Fibroblast of lung (primary cell): ENCODE data around the gene IRGQ. TPM values are rescaled to one million over a fixed set of nuclear protein-coding genes. Genes with fewer than 3 reads are reported as not detected.

Experiments
- DNase-seq, 2 donors: peaks; one replicate each; pipeline versions ENCODE4 v3.0.0 to v3.0.0-alpha.2; 2010; ENCODE audit warnings: low read depth in 2 of 2
- H2AFZ ChIP-seq: 2 replicates; pipeline ENCODE4 v1.5.1; 2012; ENCODE audit warnings: low read length, control low read depth, inconsistent platforms
- H3K27ac ChIP-seq: 2 replicates; pipeline ENCODE4 v1.5.1; 2011; ENCODE audit warnings: low read length, control low read depth; ENCODE audit not compliant: insufficient read depth
- H3K27me3 ChIP-seq: 2 replicates; pipeline ENCODE4 v1.5.1; 2011; ENCODE audit warnings: mild to moderate bottlenecking, low read length; ENCODE audit not compliant: control insufficient read depth, insufficient read depth
- H3K36me3 ChIP-seq: 2 replicates; pipeline ENCODE4 v1.5.1; 2011; ENCODE audit warnings: low read length; ENCODE audit not compliant: control insufficient read depth, insufficient read depth
- H3K4me1 ChIP-seq: 2 replicates; pipeline ENCODE4 v1.5.1; 2011; ENCODE audit warnings: low read length; ENCODE audit not compliant: control insufficient read depth, insufficient read depth; ENCODE audit errors: extremely low read depth
- H3K4me2 ChIP-seq: 2 replicates; pipeline ENCODE4 v1.5.1; 2011; ENCODE audit warnings: low read length, control low read depth; ENCODE audit not compliant: insufficient read depth; ENCODE audit errors: extremely low read depth
- H3K4me3 ChIP-seq, 4 experiments: fragments of 200-600 bp in 1 of 4; sonication (generic) in 1 of 4; replicated peaks in 1 of 4; 2 replicates each; pipeline ENCODE4 v1.5.1; 2011 to 2016; ENCODE audit warnings: low read length in 4 of 4, low read depth in 3 of 4, mild to moderate bottlenecking in 3 of 4, control low read depth in 2 of 4, inconsistent platforms in 1 of 4, mixed read lengths in 1 of 4; ENCODE audit not compliant: insufficient read depth in 1 of 4; ENCODE audit errors: control extremely low read depth in 1 of 4
- H3K79me2 ChIP-seq: 2 replicates; pipeline ENCODE4 v1.5.1; 2012; ENCODE audit warnings: mild to moderate bottlenecking, low read length, inconsistent platforms; ENCODE audit not compliant: control insufficient read depth, insufficient read depth
- H3K9ac ChIP-seq: 2 replicates; pipeline ENCODE4 v1.5.1; 2011; ENCODE audit warnings: mild to moderate bottlenecking, low read length, control low read depth; ENCODE audit not compliant: insufficient read depth
- H3K9me3 ChIP-seq: 2 replicates; pipeline ENCODE4 v1.5.1; 2012; ENCODE audit warnings: low read depth, low read length; ENCODE audit not compliant: control insufficient read depth, insufficient read depth
- H4K20me1 ChIP-seq: 2 replicates; pipeline ENCODE4 v1.5.1; 2011; ENCODE audit warnings: low read length; ENCODE audit not compliant: control insufficient read depth, insufficient read depth; ENCODE audit errors: extremely low read depth
- EZH2 ChIP-seq: IDR thresholded peaks from 2 replicates; pipeline ENCODE4 v1.5.1; 2012; ENCODE audit warnings: low read length, control low read depth, mild to moderate bottlenecking; ENCODE audit errors: missing control alignments
- polyA plus RNA-seq, 2 donors: library from polyadenylated mRNA; depleted of rRNA in 1 of 2; stranded (reverse) in 1 of 2; unstranded in 1 of 2; fragments of >200 nt; gene quantifications; 2 replicates each; pipeline ENCODE4 v1.2.1, GENCODE V29; 2011 to 2012; ENCODE audit warnings: missing spikeins in 1 of 2
- total RNA-seq: library from RNA; depleted of rRNA; stranded (reverse); fragments of >200 nt; gene quantifications from 2 replicates; pipeline ENCODE4 v1.2.1, GENCODE V29; 2014
- TF ChIP-seq, protein P1 (sequence below), 2 donors: IDR thresholded peaks in 1 of 2; conservative IDR thresholded peaks in 1 of 2; 1 replicate in 1 of 2; 2 replicates in 1 of 2; pipeline ENCODE4 v1.5.1; 2011 to 2012; ENCODE audit warnings: low read length in 2 of 2, control low read depth in 1 of 2, inconsistent platforms in 1 of 2, low read depth in 1 of 2, mild to moderate bottlenecking in 1 of 2

The IRGQ gene
- total and polyA plus RNA-seq, 2 donors (not counting 1 experiment from before 2014, with no cell fraction given) = 11.7 to 12.2 TPM

DNA sequence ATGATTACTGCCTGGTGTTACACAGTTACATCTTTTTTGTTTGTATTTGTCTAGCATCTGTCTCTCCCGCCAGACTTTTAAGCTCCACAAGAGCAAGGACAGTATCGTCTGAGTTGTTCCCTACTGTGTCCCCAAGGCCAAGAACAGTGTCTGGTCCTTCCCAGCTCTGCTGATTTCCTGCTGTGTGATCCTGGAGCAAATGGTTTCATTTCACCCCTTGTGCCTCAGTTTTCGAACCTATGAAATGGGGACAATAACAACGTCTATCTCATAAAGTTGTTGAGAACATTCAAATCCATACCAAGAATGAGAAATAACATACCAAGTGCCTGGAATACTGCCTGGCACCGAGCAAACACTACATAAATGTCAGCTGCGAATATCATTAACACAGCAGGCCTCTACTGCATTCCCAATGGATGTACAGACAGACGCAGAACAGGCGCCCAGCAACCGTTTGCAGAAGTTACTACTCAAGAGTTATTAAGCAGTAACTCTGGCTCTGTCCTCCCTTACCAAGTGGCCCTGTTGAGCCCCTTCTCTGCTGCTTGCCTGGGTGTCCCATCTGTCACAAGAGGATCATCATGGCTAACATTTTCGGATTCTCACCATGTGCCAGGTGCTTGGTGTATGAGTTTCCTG, 32.0 kb downstream of the IRGQ start:
- Histone ChIP-seq H3K27me3 (no peaks in the 10 kb centered on the region), H3K36me3 (peaks cover 6% of the 10 kb centered on the region), H3K4me3 (no peak overlapping the region), H3K4me1 (peaks cover 4% of the 10 kb centered on the region), H3K9ac (no peak overlapping the region), H4K20me1 (no peaks in the 10 kb centered on the region), H3K9me3 (no peaks in the 10 kb centered on the region), H3K27ac (no peak overlapping the region), H2AFZ (no peak overlapping the region), H3K4me2 (no peak overlapping the region), H3K79me2 (no peaks in the 10 kb centered on the region)
- DNase-seq = no peak
- TF ChIP-seq, protein P1, sequence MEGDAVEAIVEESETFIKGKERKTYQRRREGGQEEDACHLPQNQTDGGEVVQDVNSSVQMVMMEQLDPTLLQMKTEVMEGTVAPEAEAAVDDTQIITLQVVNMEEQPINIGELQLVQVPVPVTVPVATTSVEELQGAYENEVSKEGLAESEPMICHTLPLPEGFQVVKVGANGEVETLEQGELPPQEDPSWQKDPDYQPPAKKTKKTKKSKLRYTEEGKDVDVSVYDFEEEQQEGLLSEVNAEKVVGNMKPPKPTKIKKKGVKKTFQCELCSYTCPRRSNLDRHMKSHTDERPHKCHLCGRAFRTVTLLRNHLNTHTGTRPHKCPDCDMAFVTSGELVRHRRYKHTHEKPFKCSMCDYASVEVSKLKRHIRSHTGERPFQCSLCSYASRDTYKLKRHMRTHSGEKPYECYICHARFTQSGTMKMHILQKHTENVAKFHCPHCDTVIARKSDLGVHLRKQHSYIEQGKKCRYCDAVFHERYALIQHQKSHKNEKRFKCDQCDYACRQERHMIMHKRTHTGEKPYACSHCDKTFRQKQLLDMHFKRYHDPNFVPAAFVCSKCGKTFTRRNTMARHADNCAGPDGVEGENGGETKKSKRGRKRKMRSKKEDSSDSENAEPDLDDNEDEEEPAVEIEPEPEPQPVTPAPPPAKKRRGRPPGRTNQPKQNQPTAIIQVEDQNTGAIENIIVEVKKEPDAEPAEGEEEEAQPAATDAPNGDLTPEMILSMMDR (conservative IDR thresholded peaks at IDR 0.05 in 1 of 2, IDR thresholded peaks at IDR 0.05 in 1 of 2; ENCODE audit: low read depth in 1 of 2, low read length in 2 of 2) = no peak
- no peak for TF ChIP-seq EZH2

DNA sequence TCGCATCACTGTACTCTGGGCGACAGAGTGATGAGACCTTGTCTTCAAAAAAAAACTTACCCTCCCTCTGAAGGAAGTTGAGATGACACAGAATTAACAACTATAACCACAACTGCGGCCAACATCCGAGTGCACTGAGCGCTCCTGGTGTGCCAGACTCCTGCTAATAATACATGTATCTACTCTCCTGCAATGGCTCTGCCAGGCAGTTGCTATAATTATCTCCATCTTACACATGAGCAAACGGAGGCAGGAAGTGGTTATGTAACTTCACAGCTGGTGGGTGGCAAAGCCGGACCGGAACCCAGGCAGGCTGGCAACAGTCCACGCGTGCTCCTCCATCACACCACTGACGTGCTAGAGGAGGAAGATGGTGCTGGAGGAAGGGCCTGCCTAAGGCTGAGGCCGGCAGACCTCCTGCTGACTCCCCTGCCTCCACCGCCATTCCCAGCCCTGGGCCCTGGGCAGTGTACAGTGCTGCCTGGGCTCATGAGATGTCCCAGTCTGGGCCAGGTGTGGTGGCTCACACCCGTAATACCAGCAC, 33.2 kb downstream of the IRGQ start:
- Histone ChIP-seq H3K79me2 (no peaks in the 10 kb centered on the region), H3K9me3 (no peaks in the 10 kb centered on the region), H2AFZ (no peak overlapping the region), H3K4me1 (peaks cover 8% of the 10 kb centered on the region), H4K20me1 (no peaks in the 10 kb centered on the region), H3K9ac (no peak overlapping the region), H3K4me3 (no peak overlapping the region), H3K27me3 (no peaks in the 10 kb centered on the region), H3K4me2 (no peak overlapping the region), H3K27ac (peak overlapping the region; percentile 30), H3K36me3 (peaks cover 6% of the 10 kb centered on the region)
- DNase-seq = peak; percentile 42 to 92
- no peak for TF ChIP-seq EZH2

DNA sequence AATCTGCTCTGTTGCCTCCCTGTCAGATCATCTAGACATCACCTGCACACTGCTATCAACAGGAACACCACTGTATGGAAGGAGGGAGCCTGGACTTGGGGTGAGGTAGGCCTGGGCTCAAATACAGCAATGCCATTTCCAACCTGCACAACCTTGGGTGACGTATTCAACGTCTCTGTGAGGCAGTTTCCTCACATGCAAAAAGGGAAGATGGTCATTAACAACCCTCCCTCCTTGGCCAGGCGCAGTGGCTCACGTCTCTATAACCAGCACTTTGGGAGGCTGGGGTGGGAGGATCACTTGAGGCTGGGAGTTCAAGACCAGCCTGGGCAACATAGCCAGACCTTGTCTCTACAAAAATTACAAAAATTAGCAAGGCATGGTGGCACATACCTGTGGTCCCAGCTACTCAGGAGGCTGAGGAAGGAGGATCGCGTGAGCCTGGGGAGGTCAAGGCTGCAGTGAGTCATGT, 33.7 kb downstream of the IRGQ start:
- H3K27me3 ChIP-seq = no peaks in the 10 kb centered on the region
- H3K27ac ChIP-seq = peak overlapping the region; percentile 15
- H3K4me3 ChIP-seq = no peak overlapping the region
- no peak overlapping the region for H3K9ac ChIP-seq
- no peak overlapping the region for H3K4me2 ChIP-seq
- no peak overlapping the region for H2AFZ ChIP-seq
- no peak for DNase-seq
- peaks cover 6% of the 10 kb centered on the region for H3K36me3 ChIP-seq
- no peaks in the 10 kb centered on the region for H4K20me1 ChIP-seq
- no peaks in the 10 kb centered on the region for H3K79me2 ChIP-seq
- TF ChIP-seq EZH2 = no peak
- TF ChIP-seq, protein P1 (conservative IDR thresholded peaks at IDR 0.05 in 1 of 2, IDR thresholded peaks at IDR 0.05 in 1 of 2; ENCODE audit: low read depth in 1 of 2, low read length in 2 of 2) = no peak
- peaks cover 12% of the 10 kb centered on the region for H3K4me1 ChIP-seq
- H3K9me3 ChIP-seq = no peaks in the 10 kb centered on the region
